DND-41 (cell line): Measurements from ENCODE around the gene ADCY10.

ENCODE experiments used
- ATAC-seq: fragments of 200-7000 bp; cut with Tn5 transposase; 3 replicates; pipeline ENCODE4 v1.9.1; 2021; ENCODE audit warnings: low read depth; ENCODE audit not compliant: insufficient read depth
- DNase-seq: peaks from one replicate; pipeline ENCODE4 v3.0.0-alpha.2; 2020
- H2AFZ ChIP-seq: 2 replicates; pipeline ENCODE4 v1.6.0; 2012; ENCODE audit warnings: low read depth, low read length
- H3K27ac ChIP-seq: 2 replicates; pipeline ENCODE4 v1.5.1; 2012; ENCODE audit warnings: low read length, inconsistent platforms
- H3K27me3 ChIP-seq: fragments of 200-600 bp; sonication (generic); 2 replicates; pipeline ENCODE4 v1.6.0; 2012; ENCODE audit warnings: low read length, mild to moderate bottlenecking, inconsistent platforms; ENCODE audit not compliant: insufficient read depth, poor library complexity
- H3K36me3 ChIP-seq: 2 replicates; pipeline ENCODE4 v1.5.1; 2012; ENCODE audit warnings: low read length, inconsistent platforms; ENCODE audit not compliant: insufficient read depth
- H3K4me1 ChIP-seq: 2 replicates; pipeline ENCODE4 v1.5.1; 2012; ENCODE audit warnings: mild to moderate bottlenecking, low read length; ENCODE audit not compliant: insufficient read depth
- H3K4me2 ChIP-seq: 2 replicates; pipeline ENCODE4 v1.6.0; 2012; ENCODE audit warnings: mild to moderate bottlenecking, moderate library complexity, low read length, inconsistent platforms; ENCODE audit not compliant: insufficient read depth
- H3K4me3 ChIP-seq, 2 experiments: fragments of 200-600 bp in 1 of 2; shearing (Covaris generic) in 1 of 2; 2 replicates each; pipeline ENCODE4 v1.5.1; 2012 to 2016; ENCODE audit warnings: inconsistent platforms in 2 of 2, low read length in 2 of 2, mild to moderate bottlenecking in 2 of 2, low read depth in 1 of 2, moderate library complexity in 1 of 2
- H3K79me2 ChIP-seq: 2 replicates; pipeline ENCODE4 v1.6.0; 2012; ENCODE audit warnings: low read length, inconsistent platforms; ENCODE audit not compliant: insufficient read depth
- H3K9ac ChIP-seq: 2 replicates; pipeline ENCODE4 v1.6.0; 2012; ENCODE audit warnings: low read depth, mild to moderate bottlenecking, inconsistent platforms, low read length, moderate library complexity
- H3K9me3 ChIP-seq: 2 replicates; pipeline ENCODE4 v1.5.1; 2012; ENCODE audit warnings: low read length, moderate library complexity, mild to moderate bottlenecking, inconsistent platforms; ENCODE audit not compliant: insufficient read depth, severe bottlenecking
- H4K20me1 ChIP-seq: 2 replicates; pipeline ENCODE4 v1.6.0; 2012; ENCODE audit warnings: low read length; ENCODE audit not compliant: insufficient read depth
- CTCF ChIP-seq: IDR thresholded peaks from 2 replicates; pipeline ENCODE4 v1.5.1; 2012; ENCODE audit warnings: borderline replicate concordance, low read length, moderate library complexity, mild to moderate bottlenecking; ENCODE audit not compliant: poor library complexity, severe bottlenecking; ENCODE audit errors: extremely low read depth
- EZH2 ChIP-seq: IDR thresholded peaks from 3 replicates; pipeline ENCODE4 v1.6.1; 2012; ENCODE audit warnings: borderline replicate concordance, low read depth, mild to moderate bottlenecking, moderate library complexity, low read length, inconsistent platforms; ENCODE audit not compliant: severe bottlenecking

Gene ADCY10

GRCh38 chr1:167819849-167820683, 93.9 kb downstream of the ADCY10 start:
- no peaks in the 10 kb centered on the region for H4K20me1 ChIP-seq
- ATAC-seq (no peak), DNase-seq (no peak)
- no peak overlapping the region for H3K4me2 ChIP-seq
- TF ChIP-seq CTCF: no peak
- TF ChIP-seq EZH2: no peak
- no peaks in the 10 kb centered on the region for H3K79me2 ChIP-seq
- no peak overlapping the region for H2AFZ ChIP-seq
- no peak overlapping the region for H3K4me3 ChIP-seq
- no peak overlapping the region for H3K27ac ChIP-seq
- H3K9me3 ChIP-seq: peaks cover 6% of the 10 kb centered on the region
- H3K27me3 ChIP-seq: no peaks in the 10 kb centered on the region
- H3K9ac ChIP-seq: no peak overlapping the region
- H3K36me3 ChIP-seq: no peaks in the 10 kb centered on the region
- H3K4me1 ChIP-seq: peaks cover 6% of the 10 kb centered on the region

GRCh38 chr1:167815650-167816049, 98.3 kb downstream of the ADCY10 start:
- H3K4me2 ChIP-seq: no peak overlapping the region
- H3K36me3 ChIP-seq: no peaks in the 10 kb centered on the region
- H3K9me3 ChIP-seq: peaks cover 11% of the 10 kb centered on the region
- H3K27me3 ChIP-seq: no peaks in the 10 kb centered on the region
- DNase-seq (no peak), ATAC-seq (no peak)
- no peaks in the 10 kb centered on the region for H3K79me2 ChIP-seq
- H3K4me1 ChIP-seq: no peaks in the 10 kb centered on the region
- H2AFZ ChIP-seq: no peak overlapping the region
- H3K9ac ChIP-seq: no peak overlapping the region
- no peaks in the 10 kb centered on the region for H4K20me1 ChIP-seq
- H3K27ac ChIP-seq: no peak overlapping the region
- no peak overlapping the region for H3K4me3 ChIP-seq
- TF ChIP-seq EZH2 (no peak), CTCF (no peak)

GRCh38 chr1:167812972-167813371, 101.0 kb downstream of the ADCY10 start:
- H2AFZ ChIP-seq: no peak overlapping the region
- H3K79me2 ChIP-seq: no peaks in the 10 kb centered on the region
- no peaks in the 10 kb centered on the region for H3K36me3 ChIP-seq
- no peak for ATAC-seq
- DNase-seq: no peak
- H3K4me3 ChIP-seq: no peak overlapping the region
- peaks cover 11% of the 10 kb centered on the region for H3K9me3 ChIP-seq
- H4K20me1 ChIP-seq: no peaks in the 10 kb centered on the region
- no peak overlapping the region for H3K9ac ChIP-seq
- H3K4me1 ChIP-seq: peaks cover 4% of the 10 kb centered on the region; the same call in 1 of the 2 replicates
- no peak overlapping the region for H3K4me2 ChIP-seq
- TF ChIP-seq EZH2: no peak
- TF ChIP-seq CTCF: no peak
- no peak overlapping the region for H3K27ac ChIP-seq
- no peaks in the 10 kb centered on the region for H3K27me3 ChIP-seq
